ENCODE results near the gene RNF6.

DNA sequence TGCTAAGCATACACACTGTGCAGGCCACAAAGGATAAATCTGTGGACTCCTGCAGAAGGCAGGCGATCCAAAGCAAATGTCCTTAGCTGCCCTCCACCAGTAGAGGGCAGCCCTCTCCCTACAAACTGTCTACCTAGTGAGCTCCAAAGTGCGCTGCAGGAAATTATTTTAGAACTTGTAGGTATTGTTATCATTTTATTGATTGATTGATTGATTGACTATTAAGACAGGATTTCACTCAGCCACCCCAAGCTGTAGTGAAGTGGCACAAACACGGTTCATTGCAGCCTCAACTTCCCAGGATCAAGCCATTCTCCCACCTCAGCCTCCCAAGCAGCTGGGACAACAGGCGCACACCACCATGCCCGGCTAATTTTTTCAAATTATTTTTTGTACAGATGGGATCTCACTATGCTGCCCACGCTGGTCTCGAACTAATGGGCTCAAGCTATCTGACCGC lies 37.3 kb downstream of the RNF6 start:
- TF ChIP-seq EZH2 (IDR thresholded peaks at IDR 0.05; ENCODE audit: borderline replicate concordance, low read length) = no peak
- TF ChIP-seq, protein P1, sequence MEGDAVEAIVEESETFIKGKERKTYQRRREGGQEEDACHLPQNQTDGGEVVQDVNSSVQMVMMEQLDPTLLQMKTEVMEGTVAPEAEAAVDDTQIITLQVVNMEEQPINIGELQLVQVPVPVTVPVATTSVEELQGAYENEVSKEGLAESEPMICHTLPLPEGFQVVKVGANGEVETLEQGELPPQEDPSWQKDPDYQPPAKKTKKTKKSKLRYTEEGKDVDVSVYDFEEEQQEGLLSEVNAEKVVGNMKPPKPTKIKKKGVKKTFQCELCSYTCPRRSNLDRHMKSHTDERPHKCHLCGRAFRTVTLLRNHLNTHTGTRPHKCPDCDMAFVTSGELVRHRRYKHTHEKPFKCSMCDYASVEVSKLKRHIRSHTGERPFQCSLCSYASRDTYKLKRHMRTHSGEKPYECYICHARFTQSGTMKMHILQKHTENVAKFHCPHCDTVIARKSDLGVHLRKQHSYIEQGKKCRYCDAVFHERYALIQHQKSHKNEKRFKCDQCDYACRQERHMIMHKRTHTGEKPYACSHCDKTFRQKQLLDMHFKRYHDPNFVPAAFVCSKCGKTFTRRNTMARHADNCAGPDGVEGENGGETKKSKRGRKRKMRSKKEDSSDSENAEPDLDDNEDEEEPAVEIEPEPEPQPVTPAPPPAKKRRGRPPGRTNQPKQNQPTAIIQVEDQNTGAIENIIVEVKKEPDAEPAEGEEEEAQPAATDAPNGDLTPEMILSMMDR (conservative IDR thresholded peaks at IDR 0.05 in 1 of 2, IDR thresholded peaks at IDR 0.05 in 1 of 2; ENCODE audit: extremely low read depth in 1 of 2, insufficient read depth in 1 of 2, low read depth in 1 of 2, low read length in 2 of 2) = peak; percentile 87 to 89
